ENCODE data around the gene C12orf43. TPM values are rescaled to one million over a fixed set of nuclear protein-coding genes. Genes with fewer than 3 reads are reported as not detected.

The C12orf43 gene
- total RNA-seq, 1 donor from 2014 or later, result 16.5 TPM

DNA sequence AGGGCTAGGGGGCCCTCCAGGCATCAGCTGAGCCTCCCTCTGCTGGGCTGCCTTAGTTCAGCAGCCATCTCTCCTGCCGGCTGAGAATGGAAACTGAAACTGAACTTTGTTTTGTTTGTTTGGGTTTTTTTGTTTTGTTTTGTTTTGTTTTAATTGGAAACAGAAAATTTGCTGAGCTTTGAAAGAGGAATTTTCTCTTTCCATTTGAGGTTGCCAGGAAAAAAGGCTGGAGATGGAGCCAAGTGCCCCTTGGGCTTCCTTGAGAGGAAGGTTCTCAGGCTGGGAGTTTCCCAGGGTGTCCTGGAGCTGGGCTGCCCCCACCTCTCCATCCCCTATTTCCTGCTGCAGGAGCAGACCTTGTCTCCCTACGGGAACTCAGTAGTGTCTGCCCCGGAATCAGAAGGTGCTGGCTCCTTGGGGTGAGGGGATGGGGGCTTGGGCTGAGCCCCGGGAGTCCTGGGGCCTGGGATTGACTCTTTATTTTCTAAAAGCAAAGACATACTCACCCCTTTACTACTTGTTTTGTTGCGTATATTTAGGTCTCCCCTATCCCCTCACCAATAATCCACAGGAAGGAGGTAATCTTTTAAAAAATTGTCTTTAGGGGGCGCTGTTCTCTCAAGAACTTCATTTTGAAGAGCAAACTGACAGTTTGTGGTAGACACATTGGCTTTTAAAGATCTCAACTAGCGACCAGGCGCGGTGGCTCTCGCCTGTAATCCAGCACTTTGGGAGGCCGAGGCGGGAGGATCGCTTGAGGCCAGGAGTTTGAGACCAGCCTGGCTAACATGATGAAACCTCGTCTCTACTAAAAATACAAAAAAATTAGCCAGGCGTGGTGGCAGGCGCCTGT lies 44.1 kb upstream of the C12orf43 start:
- Histone ChIP-seq H3K36me3 (ENCODE audit: control insufficient read depth, insufficient read depth, low read length) (no peaks in the 10 kb centered on the region), H3K27me3 (ENCODE audit: control insufficient read depth, insufficient read depth, low read length) (peaks cover 2% of the 10 kb centered on the region), H3K4me3 (ENCODE audit: low read depth, low read length) (no peak overlapping the region)
- TF ChIP-seq, protein P1, sequence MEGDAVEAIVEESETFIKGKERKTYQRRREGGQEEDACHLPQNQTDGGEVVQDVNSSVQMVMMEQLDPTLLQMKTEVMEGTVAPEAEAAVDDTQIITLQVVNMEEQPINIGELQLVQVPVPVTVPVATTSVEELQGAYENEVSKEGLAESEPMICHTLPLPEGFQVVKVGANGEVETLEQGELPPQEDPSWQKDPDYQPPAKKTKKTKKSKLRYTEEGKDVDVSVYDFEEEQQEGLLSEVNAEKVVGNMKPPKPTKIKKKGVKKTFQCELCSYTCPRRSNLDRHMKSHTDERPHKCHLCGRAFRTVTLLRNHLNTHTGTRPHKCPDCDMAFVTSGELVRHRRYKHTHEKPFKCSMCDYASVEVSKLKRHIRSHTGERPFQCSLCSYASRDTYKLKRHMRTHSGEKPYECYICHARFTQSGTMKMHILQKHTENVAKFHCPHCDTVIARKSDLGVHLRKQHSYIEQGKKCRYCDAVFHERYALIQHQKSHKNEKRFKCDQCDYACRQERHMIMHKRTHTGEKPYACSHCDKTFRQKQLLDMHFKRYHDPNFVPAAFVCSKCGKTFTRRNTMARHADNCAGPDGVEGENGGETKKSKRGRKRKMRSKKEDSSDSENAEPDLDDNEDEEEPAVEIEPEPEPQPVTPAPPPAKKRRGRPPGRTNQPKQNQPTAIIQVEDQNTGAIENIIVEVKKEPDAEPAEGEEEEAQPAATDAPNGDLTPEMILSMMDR (IDR thresholded peaks at IDR 0.05; ENCODE audit: insufficient read depth, low read length, poor library complexity, severe bottlenecking), result peak; percentile 51
- no peak for DNase-seq (ENCODE audit: low read depth)

DNA sequence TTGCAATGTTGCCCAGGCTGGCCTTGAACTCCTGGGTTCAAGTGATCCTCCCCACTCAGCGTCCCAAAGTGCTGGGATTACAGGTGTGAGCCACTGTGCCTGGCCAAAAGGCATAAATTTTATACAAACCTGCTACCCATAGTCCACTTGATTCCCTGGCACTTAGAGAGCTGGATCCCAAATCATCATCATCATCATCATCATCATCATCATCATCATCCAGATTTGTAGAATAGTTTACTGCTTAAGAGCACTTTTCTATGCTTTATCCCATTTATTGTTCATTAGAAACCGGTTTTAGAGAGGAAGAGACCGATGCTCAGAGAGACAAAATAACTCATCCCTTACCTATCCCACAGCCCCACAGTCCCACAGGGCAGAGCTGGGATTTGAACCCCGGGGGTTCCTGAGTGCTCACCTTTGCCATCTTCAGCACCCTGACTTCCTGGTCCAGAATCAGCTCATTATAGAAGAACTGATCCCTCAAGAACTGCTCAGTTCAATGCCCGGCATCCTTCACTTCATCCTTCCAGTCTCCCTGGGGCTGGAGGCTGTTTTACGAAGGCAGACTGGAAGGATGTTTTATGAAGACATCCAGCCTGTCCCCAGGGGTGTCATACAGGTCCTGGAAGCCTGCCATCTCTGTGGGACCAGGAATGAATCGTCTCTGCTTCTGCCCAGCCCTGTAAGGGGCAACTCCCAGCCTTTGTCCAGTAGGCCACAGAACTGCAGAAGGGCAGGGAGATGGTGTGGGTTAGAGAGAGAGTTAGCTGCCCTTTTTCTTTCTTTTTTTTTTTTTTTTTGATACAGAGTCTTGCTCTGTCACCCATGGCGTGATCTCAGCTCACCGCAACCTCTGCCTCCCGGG lies 43.0 kb upstream of the C12orf43 start:
- peaks cover 2% of the 10 kb centered on the region for H3K27me3 ChIP-seq (ENCODE audit: control insufficient read depth, insufficient read depth, low read length)
- H3K4me3 ChIP-seq (ENCODE audit: low read depth, low read length), result no peak overlapping the region
- H3K36me3 ChIP-seq (ENCODE audit: control insufficient read depth, insufficient read depth, low read length), result no peaks in the 10 kb centered on the region
- DNase-seq (ENCODE audit: low read depth), result no peak
- TF ChIP-seq, protein P1 (IDR thresholded peaks at IDR 0.05; ENCODE audit: insufficient read depth, low read length, poor library complexity, severe bottlenecking), result no peak

GRCh38 chr12:121057794-121058193 lies 41.5 kb upstream of the C12orf43 start:
- H3K4me3 ChIP-seq (ENCODE audit: low read depth, low read length), result no peak overlapping the region
- DNase-seq (ENCODE audit: low read depth), result no peak
- no peaks in the 10 kb centered on the region for H3K36me3 ChIP-seq (ENCODE audit: control insufficient read depth, insufficient read depth, low read length)
- H3K27me3 ChIP-seq (ENCODE audit: control insufficient read depth, insufficient read depth, low read length), result no peaks in the 10 kb centered on the region
- TF ChIP-seq, protein P1 (IDR thresholded peaks at IDR 0.05; ENCODE audit: insufficient read depth, low read length, poor library complexity, severe bottlenecking), result no peak

DNA sequence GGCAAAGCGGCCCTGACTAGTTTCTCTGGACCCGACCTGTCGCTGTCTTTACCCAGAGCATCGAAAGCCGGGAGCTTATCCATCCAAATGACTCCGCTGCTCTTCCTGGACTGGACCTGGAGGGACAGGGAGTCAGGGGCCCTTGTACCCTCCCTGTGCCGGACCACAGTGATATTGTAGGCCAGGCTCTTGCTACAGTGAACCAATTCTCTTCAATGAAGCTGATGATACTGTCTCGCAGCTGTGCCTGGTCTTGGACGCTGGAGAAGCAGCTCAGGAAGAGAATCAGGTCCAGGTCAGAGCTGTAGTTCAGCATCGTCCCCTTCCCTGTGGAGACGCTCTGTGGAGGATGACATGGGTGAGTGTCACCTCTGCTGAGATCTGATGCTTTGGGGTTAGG lies 37.4 kb upstream of the C12orf43 start:
- no peak for DNase-seq (ENCODE audit: low read depth)

GRCh38 chr12:121050725-121051124 lies 34.4 kb upstream of the C12orf43 start:
- DNase-seq (ENCODE audit: low read depth), result no peak

More for the DNA sequence above, 37.4 kb upstream of the C12orf43 start:
- Histone ChIP-seq H3K4me3 (ENCODE audit: low read depth, low read length) (no peak overlapping the region), H3K36me3 (ENCODE audit: control insufficient read depth, insufficient read depth, low read length) (no peaks in the 10 kb centered on the region), H3K27me3 (ENCODE audit: control insufficient read depth, insufficient read depth, low read length) (no peaks in the 10 kb centered on the region)
- TF ChIP-seq, protein P1 (IDR thresholded peaks at IDR 0.05; ENCODE audit: insufficient read depth, low read length, poor library complexity, severe bottlenecking), result no peak

More at GRCh38 chr12:121050725-121051124, 34.4 kb upstream of the C12orf43 start:
- Histone ChIP-seq H3K36me3 (ENCODE audit: control insufficient read depth, insufficient read depth, low read length) (no peaks in the 10 kb centered on the region), H3K4me3 (ENCODE audit: low read depth, low read length) (no peak overlapping the region), H3K27me3 (ENCODE audit: control insufficient read depth, insufficient read depth, low read length) (no peaks in the 10 kb centered on the region)
- TF ChIP-seq, protein P1 (IDR thresholded peaks at IDR 0.05; ENCODE audit: insufficient read depth, low read length, poor library complexity, severe bottlenecking), result no peak
